Psoas muscle (tissue), 8 donors: ENCODE data around the gene PAPOLG. TPM values are rescaled to one million over a fixed set of nuclear protein-coding genes. Genes with fewer than 3 reads are reported as not detected.

Source experiments
- ATAC-seq, 4 donors: fragments of 200-7000 bp; cut with Tn5 transposase; one replicate each; pipeline ENCODE4 v1.9.1; 2020; ENCODE audit warnings: moderate library complexity in 3 of 4, mild to moderate bottlenecking in 2 of 4
- DNase-seq, 2 donors: peaks; one replicate each; pipeline ENCODE4 v3.0.0-alpha.2; 2020
- H3K27ac ChIP-seq: fragments of 200-600 bp; one replicate; pipeline ENCODE4 v1.8.0; 2022
- H3K27me3 ChIP-seq, 3 donors: fragments of 200-600 bp in 1 of 3; one replicate each; pipeline versions ENCODE4 v1.6.1 to v1.8.0; 2013 to 2022; ENCODE audit warnings: low read length in 2 of 3, mild to moderate bottlenecking in 2 of 3, moderate library complexity in 1 of 3; ENCODE audit not compliant: insufficient read depth in 3 of 3
- H3K36me3 ChIP-seq, 2 donors: fragments of 200-600 bp in 1 of 2; one replicate each; pipeline versions ENCODE4 v1.6.1 to v1.8.0; 2013 to 2022; ENCODE audit warnings: low read depth in 1 of 2, mild to moderate bottlenecking in 1 of 2, moderate library complexity in 1 of 2; ENCODE audit not compliant: insufficient read depth in 1 of 2
- H3K4me1 ChIP-seq: fragments of 200-600 bp; one replicate; pipeline ENCODE4 v1.8.0; 2022
- H3K4me3 ChIP-seq: fragments of 200-600 bp; one replicate; pipeline ENCODE4 v1.8.0; 2022; ENCODE audit warnings: mild to moderate bottlenecking
- H3K9me3 ChIP-seq: fragments of 200-600 bp; one replicate; pipeline ENCODE4 v1.8.0; 2022
- WGBS, 3 donors: extraction: QIAGEN DNeasy Blood & Tissue Kit; methylation state at CpG; one replicate each; pipeline versions ENCODE4 v1.1.6 to v1.1.7; 2013; 5-methylcytosine and 5-hydroxymethylcytosine counted together
- intact Hi-C, 2 donors: fragments of 100-400 bp; cut with DNase I; formaldehyde crosslinking; loops; one replicate each; pipeline versions ENCODE4 v1.11.0 to v1.14.2; 2022
- polyA plus RNA-seq, 3 donors: library from polyadenylated mRNA; stranded (reverse); fragments of 200-250 nt; gene quantifications; one replicate each; pipeline ENCODE4 v1.2.3, GENCODE V29; 2013
- total RNA-seq, 4 donors: library from RNA; stranded (reverse); fragmentation: NEBNext Ultra II Directional in 2 of 4; extraction: Animal tissue kit (Norgen Biotek cat#: 25700) in 2 of 4; gene quantifications; one replicate each; pipeline versions ENCODE4 v1.2.1 to v1.2.4, GENCODE V29; 2021 to 2023
- TF ChIP-seq, protein P1 (sequence below): fragments of 200-600 bp; IDR thresholded peaks from one replicate; pipeline ENCODE4 v1.8.0; 2022; ENCODE audit warnings: antibody characterized with exemption
- donor health status: healthy with polysubstance abuse.
- donor health status: DM: no; HTN: no; CAD: no; lungs with moderate emphysema.
- donor health status: Bipolar disorder and iron deficiency.
- donor health status: healthy.
- donor health status: DM: yes; HTN: yes; CAD: no.
- donor health status: DM: no; HTN: no; CAD: no.
- donor health status: DM: no; HTN: no; CAD: no.
- donor health status: DM: yes; HTN: yes; CAD: no.

PAPOLG gene
- total and polyA plus RNA-seq, 7 donors, result 3.1 to 9.9 (median 6.1) TPM

DNA sequence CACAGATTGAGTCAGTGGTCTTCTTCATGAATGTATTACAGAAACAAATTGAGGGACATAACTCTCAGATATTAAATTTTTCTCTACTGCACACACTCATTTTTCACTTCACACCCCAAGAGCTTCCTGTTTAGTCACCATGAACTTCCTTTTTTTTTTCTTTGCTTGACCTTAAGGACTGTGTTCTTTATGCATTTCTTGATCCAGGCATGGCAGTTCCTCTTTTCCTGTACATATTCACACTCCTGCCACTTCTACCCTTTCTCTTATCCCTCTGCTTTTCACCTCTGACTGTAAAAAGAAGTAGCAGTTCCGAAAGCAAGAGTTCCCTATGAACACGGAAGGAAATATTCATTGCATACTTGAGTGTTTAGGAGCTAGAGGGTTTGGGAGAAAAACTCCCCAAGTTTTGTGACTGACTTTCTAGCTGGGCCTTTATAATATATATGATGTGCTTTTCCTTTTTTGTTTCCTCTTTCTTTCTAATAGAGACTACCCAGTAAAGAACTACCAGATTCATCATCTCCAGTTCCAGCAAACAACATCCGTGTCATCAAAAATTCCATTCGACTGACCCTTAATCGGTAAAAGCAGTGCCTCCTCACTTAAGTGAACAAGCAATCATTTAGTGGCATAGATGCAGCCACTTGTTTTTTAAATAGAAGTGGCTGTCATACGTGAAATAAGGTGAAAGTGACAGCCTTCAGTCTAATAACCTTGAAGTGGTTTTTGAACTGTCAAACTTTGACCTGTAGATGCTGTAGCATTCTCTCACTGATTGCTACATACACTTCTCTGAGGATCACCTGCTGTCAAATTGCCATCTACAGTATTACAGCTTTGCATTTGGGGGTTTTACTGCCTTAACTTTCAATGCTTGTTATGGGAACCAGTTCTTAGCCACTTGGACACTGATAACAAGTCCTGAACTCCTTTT, 40.8 kb downstream of the PAPOLG start:
- TF ChIP-seq, protein P1, sequence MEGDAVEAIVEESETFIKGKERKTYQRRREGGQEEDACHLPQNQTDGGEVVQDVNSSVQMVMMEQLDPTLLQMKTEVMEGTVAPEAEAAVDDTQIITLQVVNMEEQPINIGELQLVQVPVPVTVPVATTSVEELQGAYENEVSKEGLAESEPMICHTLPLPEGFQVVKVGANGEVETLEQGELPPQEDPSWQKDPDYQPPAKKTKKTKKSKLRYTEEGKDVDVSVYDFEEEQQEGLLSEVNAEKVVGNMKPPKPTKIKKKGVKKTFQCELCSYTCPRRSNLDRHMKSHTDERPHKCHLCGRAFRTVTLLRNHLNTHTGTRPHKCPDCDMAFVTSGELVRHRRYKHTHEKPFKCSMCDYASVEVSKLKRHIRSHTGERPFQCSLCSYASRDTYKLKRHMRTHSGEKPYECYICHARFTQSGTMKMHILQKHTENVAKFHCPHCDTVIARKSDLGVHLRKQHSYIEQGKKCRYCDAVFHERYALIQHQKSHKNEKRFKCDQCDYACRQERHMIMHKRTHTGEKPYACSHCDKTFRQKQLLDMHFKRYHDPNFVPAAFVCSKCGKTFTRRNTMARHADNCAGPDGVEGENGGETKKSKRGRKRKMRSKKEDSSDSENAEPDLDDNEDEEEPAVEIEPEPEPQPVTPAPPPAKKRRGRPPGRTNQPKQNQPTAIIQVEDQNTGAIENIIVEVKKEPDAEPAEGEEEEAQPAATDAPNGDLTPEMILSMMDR, result no peak
- no peak overlapping the region for H3K27ac ChIP-seq
- no peaks in the 10 kb centered on the region for H3K4me1 ChIP-seq
- ATAC-seq (no peak), DNase-seq (no peak)
- WGBS, 3 donors, result 82 to 89% (median 83%) methylated on average over 6 of the region's 6 CpGs
- peaks cover 3 to 100% of the 10 kb centered on the region in 2 donors for H3K36me3 ChIP-seq
- no peaks in the 10 kb centered on the region for H3K27me3 ChIP-seq
- intact Hi-C loops, result loop anchor here (2.0 to 5.0 kb wide), 2 partner anchors 200 to 202 kb away; no protein-coding TSS in a partner anchor
- H3K9me3 ChIP-seq, result no peaks in the 10 kb centered on the region
- H3K4me3 ChIP-seq, result no peak overlapping the region

DNA sequence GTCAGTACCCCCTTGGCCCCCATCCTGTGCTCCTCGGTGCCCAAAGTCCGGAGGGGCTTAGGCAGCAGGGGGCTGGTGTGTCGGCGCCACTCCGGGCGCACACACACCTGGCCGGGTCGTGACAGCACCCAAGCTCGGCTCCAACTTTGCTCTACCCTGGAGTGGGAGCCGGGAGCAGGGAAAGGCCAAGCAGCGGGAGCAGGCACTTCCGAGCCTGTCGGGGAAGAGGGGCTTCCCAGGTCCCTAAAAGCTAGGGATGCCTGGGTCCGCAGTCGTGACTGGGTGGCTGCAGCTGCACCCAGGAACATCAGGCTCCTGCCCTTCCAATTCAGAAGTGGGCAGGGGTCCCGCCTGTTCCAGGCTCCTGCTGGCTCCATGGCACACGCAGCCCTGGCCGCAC, 48.4 kb downstream of the PAPOLG start:
- H3K4me1 ChIP-seq, result no peaks in the 10 kb centered on the region
- no peak for ATAC-seq
- H3K9me3 ChIP-seq, result no peaks in the 10 kb centered on the region
- no peak overlapping the region for H3K4me3 ChIP-seq
- TF ChIP-seq, protein P1, result no peak
- intact Hi-C loops, result no loop called here
- H3K27ac ChIP-seq, result no peak overlapping the region
- 90 to 94% (median 93%) methylated on average over 18 of the region's 18 CpGs for WGBS, 3 donors
- no peaks in the 10 kb centered on the region for H3K27me3 ChIP-seq
- H3K36me3 ChIP-seq, result peaks cover 0 to 37% of the 10 kb centered on the region in 2 donors
- no peak for DNase-seq

DNA sequence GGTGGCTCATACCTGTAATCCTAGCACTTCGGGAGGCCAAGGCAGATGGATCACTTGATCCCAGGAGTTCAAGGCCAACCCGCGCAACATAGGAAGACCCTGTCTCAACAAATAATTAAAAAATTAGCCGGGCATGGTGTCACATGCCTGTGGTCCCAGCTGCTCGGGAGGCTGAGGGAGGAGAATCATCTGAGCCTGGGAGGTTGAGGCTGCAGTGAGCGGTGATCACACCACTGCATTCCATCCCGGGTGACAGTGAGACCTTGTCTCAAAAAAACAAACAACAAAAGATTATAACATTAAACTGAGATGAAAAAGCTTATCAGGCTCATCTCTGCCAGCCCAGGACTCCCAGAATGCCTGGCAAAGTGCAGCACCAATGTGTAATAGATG, 50.5 kb downstream of the PAPOLG start:
- TF ChIP-seq, protein P1, result no peak
- intact Hi-C loops, result no loop called here
- DNase-seq (no peak), ATAC-seq (no peak)
- no peaks in the 10 kb centered on the region for H3K9me3 ChIP-seq
- H3K27me3 ChIP-seq, result no peaks in the 10 kb centered on the region
- no peaks in the 10 kb centered on the region for H3K4me1 ChIP-seq
- H3K36me3 ChIP-seq, result peaks cover 0 to 16% of the 10 kb centered on the region in 2 donors
- no peak overlapping the region for H3K27ac ChIP-seq
- whole genome bisulfite sequencing, 3 donors, result 87 to 94% (median 90%) methylated on average over 7 of the region's 7 CpGs
- H3K4me3 ChIP-seq, result no peak overlapping the region

DNA sequence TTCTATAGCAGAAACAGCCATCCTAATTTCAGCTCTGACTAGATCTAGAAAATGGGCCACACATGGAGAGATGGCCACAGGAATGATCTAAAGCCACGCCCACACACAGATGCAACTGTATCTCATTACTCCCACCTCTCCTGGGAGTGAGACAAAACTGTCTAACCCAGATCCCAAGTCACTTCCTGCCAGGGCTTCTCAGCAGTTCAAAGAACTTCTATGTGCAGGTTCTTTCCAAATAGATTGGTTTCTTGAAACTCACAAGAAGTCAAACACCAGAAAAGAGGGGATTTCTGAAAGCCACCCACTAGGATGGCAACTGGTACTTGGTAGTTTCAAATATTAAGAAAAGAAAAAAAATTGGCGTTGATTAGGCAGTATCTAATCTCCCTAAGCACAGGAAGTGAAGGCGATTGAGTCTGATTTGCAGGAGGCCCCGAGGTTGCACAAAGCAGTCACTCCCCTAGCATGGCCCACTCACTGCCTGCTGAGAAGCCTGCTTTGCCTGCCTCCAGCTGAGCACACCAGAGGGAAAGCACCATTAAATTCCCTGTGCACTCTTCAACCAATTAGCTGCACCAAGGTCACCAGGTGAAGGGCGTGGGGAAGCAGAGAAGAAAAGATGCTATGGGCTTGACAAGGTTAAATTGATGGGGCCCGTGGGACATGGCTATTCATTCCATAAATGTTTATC, 51.1 kb downstream of the PAPOLG start:
- Histone ChIP-seq H3K27ac (no peak overlapping the region), H3K36me3 (peaks cover 0 to 10% of the 10 kb centered on the region in 2 donors), H3K4me1 (no peaks in the 10 kb centered on the region), H3K9me3 (no peaks in the 10 kb centered on the region), H3K27me3 (no peaks in the 10 kb centered on the region), H3K4me3 (no peak overlapping the region)
- no peak for DNase-seq
- TF ChIP-seq, protein P1, result no peak
- ATAC-seq, result peak in 1 of 4 donors; percentile 37
- intact Hi-C loops, result no loop called here
- 41 to 47% (median 45%) methylated on average over 6 of the region's 6 CpGs for WGBS, 3 donors
